PC-9 (cell line): ENCODE data around the gene TOR4A. TPM values are rescaled to one million over a fixed set of nuclear protein-coding genes. Genes with fewer than 3 reads are reported as not detected.

Experiments used
- BruUV-seq: library from RNA; stranded (reverse); fragments of 400-500 nt; replicated peaks from 2 replicates; lab custom pipeline; 2021; lab: Mats Ljungman, UMichigan
- CTCF ChIA-PET: fragments of 300-600 bp; sonication (Branson Sonifier 250); formaldehyde crosslinking; loops from one replicate; lab custom pipeline; 2022; ENCODE audit warnings: antibody characterized with exemption; lab: Charles Lee
- POLR2A ChIA-PET: fragments of 300-600 bp; sonication (Branson Sonifier 250); formaldehyde crosslinking; loops from one replicate; lab custom pipeline; 2022; ENCODE audit warnings: antibody characterized with exemption; ENCODE audit not compliant: unreplicated experiment; lab: Charles Lee
- DNase-seq, 2 experiments: peaks; one replicate each; pipeline versions ENCODE4 v3.0.0 to v3.0.0-alpha.2; 2015 to 2022; ENCODE audit warnings: mixed read lengths in 1 of 2
- H2AFZ ChIP-seq: fragments of 200-600 bp; sonication (generic); 2 replicates; pipeline ENCODE4 v1.8.1; 2017; ENCODE audit warnings: antibody characterized with exemption
- H3F3A ChIP-seq: fragments of 200-600 bp; sonication (generic); 2 replicates; pipeline ENCODE4 v1.8.1; 2017; ENCODE audit warnings: antibody characterized with exemption, mild to moderate bottlenecking, low read depth; ENCODE audit not compliant: insufficient read depth
- H3K27ac ChIP-seq: fragments of 200-600 bp; sonication (generic); 2 replicates; pipeline ENCODE4 v1.6.1; 2016; ENCODE audit warnings: mixed run types
- H3K27me3 ChIP-seq: fragments of 200-600 bp; sonication (generic); 2 replicates; pipeline ENCODE4 v1.6.1; 2016; ENCODE audit warnings: low read depth, mixed run types; ENCODE audit not compliant: insufficient read depth
- H3K36me3 ChIP-seq: fragments of 200-600 bp; sonication (generic); 2 replicates; pipeline ENCODE4 v1.6.1; 2016; ENCODE audit warnings: low read depth, mixed run types
- H3K4me1 ChIP-seq: fragments of 200-600 bp; sonication (generic); replicated peaks from 2 replicates; pipeline ENCODE4 v1.6.1; 2016; ENCODE audit warnings: mixed run types; ENCODE audit not compliant: insufficient read depth
- H3K4me2 ChIP-seq: fragments of 200-600 bp; sonication (generic); 2 replicates; pipeline ENCODE4 v1.6.1; 2017; ENCODE audit warnings: mixed run types
- H3K4me3 ChIP-seq: fragments of 200-600 bp; sonication (generic); 2 replicates; pipeline ENCODE4 v1.6.1; 2016; ENCODE audit warnings: mixed run types
- H3K79me2 ChIP-seq: fragments of 200-600 bp; sonication (generic); 2 replicates; pipeline ENCODE4 v1.6.1; 2017; ENCODE audit warnings: low read depth, mixed run types
- H3K9me2 ChIP-seq: fragments of 200-600 bp; sonication (generic); 2 replicates; pipeline ENCODE4 v1.8.1; 2017; ENCODE audit warnings: mild to moderate bottlenecking; ENCODE audit not compliant: insufficient read depth
- H3K9me3 ChIP-seq: fragments of 200-600 bp; sonication (generic); 2 replicates; pipeline ENCODE4 v1.8.1; 2016; ENCODE audit warnings: low read depth; ENCODE audit not compliant: insufficient read depth
- H4K20me1 ChIP-seq: fragments of 200-600 bp; sonication (generic); 2 replicates; pipeline ENCODE4 v1.8.1; 2017; ENCODE audit not compliant: insufficient read depth
- EZH2 ChIP-seq: fragments of 200-600 bp; sonication (generic); IDR thresholded peaks from 2 replicates; pipeline ENCODE4 v1.8.0; 2017; ENCODE audit warnings: antibody characterized with exemption, low read depth
- intact Hi-C: fragments of 100-400 bp; cut with micrococcal nuclease; formaldehyde crosslinking; loops from one replicate; pipeline ENCODE4 v1.10.0; 2022; ENCODE audit not compliant: unreplicated experiment
- total RNA-seq: library from RNA; stranded (reverse); gene quantifications from 2 replicates; pipeline ENCODE4 v1.2.3, GENCODE V29; 2021
- TF ChIP-seq, protein P1 (sequence below): fragments of 200-600 bp; sonication (generic); conservative IDR thresholded peaks from 2 replicates; pipeline ENCODE4 v1.6.1; 2017; ENCODE audit warnings: mixed run types, antibody characterized with exemption, mild to moderate bottlenecking, moderate library complexity

Gene TOR4A
- total RNA-seq, 1 experiment from 2014 or later: 48.9 TPM

DNA sequence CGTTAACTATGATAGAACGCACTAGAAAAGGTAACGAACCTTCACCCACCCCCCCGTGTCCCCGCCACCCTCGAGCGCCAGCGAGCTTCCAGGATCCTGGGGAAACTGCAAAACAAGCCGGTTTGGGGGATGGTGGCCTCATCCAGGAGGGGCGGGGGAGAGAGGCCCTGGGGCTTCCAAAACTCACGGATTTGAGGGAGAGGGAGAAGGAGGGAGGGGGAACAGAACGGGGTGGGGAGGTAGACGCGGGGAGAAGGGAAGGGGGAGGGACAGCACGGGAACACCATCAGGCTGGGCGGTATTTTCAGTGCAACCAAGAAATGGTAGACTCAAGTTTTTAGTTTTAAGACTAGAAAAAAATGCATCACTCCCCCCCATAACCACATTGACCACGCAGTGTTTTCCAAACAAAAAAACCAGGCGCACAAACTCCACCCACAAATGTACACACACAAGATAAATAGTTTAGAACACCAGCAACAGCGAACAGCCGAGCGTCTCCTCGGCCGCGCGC lies 23.1 kb downstream of the TOR4A start:
- ChIA-PET CTCF (interaction anchor here (1.9 to 2.2 kb wide), 2 partner anchors 10 to 19 kb away, joined by 7 to 10 read pairs; no protein-coding TSS in a partner anchor), POLR2A (no interaction called here)
- intact Hi-C loops: loop anchor here (1.0 to 5.0 kb wide), 3 partner anchors 122 to 227 kb away; partner anchors contain the start of genes EXD3 and NOXA1
- no peaks in the 10 kb centered on the region for H3K36me3 ChIP-seq
- no peak overlapping the region for H2AFZ ChIP-seq
- H3F3A ChIP-seq: peaks cover 38% of the 10 kb centered on the region; the same call in 1 of the 2 replicates
- no peaks in the 10 kb centered on the region for H3K9me3 ChIP-seq
- peaks cover 20% of the 10 kb centered on the region for H3K4me1 ChIP-seq
- BruUV-seq: no TSS peak
- peaks cover 22% of the 10 kb centered on the region for H3K79me2 ChIP-seq
- DNase-seq: peak; percentile 46 to 53
- peak overlapping the region; percentile 75 for H3K27ac ChIP-seq
- TF ChIP-seq, protein P1, sequence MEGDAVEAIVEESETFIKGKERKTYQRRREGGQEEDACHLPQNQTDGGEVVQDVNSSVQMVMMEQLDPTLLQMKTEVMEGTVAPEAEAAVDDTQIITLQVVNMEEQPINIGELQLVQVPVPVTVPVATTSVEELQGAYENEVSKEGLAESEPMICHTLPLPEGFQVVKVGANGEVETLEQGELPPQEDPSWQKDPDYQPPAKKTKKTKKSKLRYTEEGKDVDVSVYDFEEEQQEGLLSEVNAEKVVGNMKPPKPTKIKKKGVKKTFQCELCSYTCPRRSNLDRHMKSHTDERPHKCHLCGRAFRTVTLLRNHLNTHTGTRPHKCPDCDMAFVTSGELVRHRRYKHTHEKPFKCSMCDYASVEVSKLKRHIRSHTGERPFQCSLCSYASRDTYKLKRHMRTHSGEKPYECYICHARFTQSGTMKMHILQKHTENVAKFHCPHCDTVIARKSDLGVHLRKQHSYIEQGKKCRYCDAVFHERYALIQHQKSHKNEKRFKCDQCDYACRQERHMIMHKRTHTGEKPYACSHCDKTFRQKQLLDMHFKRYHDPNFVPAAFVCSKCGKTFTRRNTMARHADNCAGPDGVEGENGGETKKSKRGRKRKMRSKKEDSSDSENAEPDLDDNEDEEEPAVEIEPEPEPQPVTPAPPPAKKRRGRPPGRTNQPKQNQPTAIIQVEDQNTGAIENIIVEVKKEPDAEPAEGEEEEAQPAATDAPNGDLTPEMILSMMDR: no peak
- TF ChIP-seq EZH2: no peak
- no peaks in the 10 kb centered on the region for H3K9me2 ChIP-seq
- H3K4me3 ChIP-seq: peak overlapping the region; percentile 98
- peak overlapping the region; percentile 96 for H3K4me2 ChIP-seq
- H4K20me1 ChIP-seq: peaks cover 14% of the 10 kb centered on the region
- no peaks in the 10 kb centered on the region for H3K27me3 ChIP-seq

DNA sequence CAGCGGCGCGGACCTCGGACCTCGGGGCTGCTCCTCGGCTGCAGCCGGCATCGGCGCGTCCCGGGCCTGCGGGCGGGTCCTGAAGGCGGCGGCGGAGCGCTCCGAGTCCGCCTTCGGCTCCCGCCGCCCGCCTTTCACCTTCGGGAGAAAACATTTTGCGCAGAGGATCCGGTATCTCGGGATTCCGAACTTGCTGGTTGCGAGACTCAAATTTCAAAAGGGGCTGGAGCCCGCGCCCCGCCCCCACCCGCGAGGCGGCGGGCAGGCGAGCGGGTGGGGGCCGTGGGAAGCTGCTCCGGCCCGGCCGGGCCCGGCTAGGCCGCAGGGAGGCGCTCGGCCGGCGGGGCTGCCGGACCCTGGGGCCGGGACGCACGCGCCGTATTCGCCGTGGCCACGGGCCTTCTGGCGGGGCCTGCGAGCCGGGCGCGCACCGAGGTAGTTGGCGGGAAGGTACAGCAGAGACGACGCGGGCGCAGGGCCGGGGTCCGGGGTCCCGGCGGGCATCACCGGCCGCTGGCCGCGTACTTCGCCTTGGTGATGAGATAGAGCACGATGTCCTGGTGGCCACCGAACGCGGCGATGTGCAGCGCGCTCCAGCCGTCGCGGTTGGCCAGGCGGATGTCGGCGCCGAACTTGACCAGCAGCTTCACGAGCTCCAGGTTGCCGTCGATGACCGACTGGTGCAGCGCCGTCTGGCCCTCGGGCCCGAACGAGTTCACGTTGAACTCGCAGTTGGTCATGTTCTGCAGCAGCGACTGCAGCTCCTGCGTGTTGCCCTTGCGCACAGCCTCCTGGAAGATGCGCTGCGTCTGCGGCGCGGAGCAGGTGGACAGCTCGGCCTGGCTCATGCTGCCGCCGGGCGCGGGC lies 23.8 kb downstream of the TOR4A start:
- intact Hi-C loops: loop anchor here (1.0 to 5.0 kb wide), 3 partner anchors 121 to 226 kb away; partner anchors contain the start of genes EXD3 and NOXA1

More for the DNA sequence above, 23.8 kb downstream of the TOR4A start:
- peak; percentile 57 to 84 for DNase-seq
- ChIA-PET POLR2A (interaction anchor here (0.5 to 1.7 kb wide), 8 partner anchors 10 to 371 kb away, joined by 3 to 12 read pairs (median 5); partner anchors contain the start of genes EXD3, NOXA1 and TOR4A), CTCF (interaction anchor here (0.6 to 2.2 kb wide), 5 partner anchors 10 to 255 kb away, joined by 3 to 10 read pairs (median 6); no protein-coding TSS in a partner anchor)
- Histone ChIP-seq H3K4me1 (peaks cover 20% of the 10 kb centered on the region), H3K9me3 (no peaks in the 10 kb centered on the region), H3F3A (peaks cover 38% of the 10 kb centered on the region; the same call in 1 of the 2 replicates), H2AFZ (no peak overlapping the region), H3K27ac (peak overlapping the region; percentile 75), H3K4me2 (peak overlapping the region; percentile 96), H3K79me2 (peaks cover 22% of the 10 kb centered on the region), H3K36me3 (no peaks in the 10 kb centered on the region), H3K27me3 (no peaks in the 10 kb centered on the region), H3K4me3 (peak overlapping the region; percentile 98), H4K20me1 (peaks cover 14% of the 10 kb centered on the region), H3K9me2 (no peaks in the 10 kb centered on the region)
- no TSS peak for BruUV-seq
- TF ChIP-seq, protein P1: no peak
- no peak for TF ChIP-seq EZH2
